HG02610 (cell line): ENCODE measurements around the gene NCKIPSD.

Experiments used
- ATAC-seq: cut with Tn5 transposase; IDR thresholded peaks from one replicate; pipeline ENCODE4 v1.9.1; 2021; ENCODE audit warnings: mild to moderate bottlenecking, moderate library complexity; ENCODE audit not compliant: unreplicated experiment

NCKIPSD gene

DNA sequence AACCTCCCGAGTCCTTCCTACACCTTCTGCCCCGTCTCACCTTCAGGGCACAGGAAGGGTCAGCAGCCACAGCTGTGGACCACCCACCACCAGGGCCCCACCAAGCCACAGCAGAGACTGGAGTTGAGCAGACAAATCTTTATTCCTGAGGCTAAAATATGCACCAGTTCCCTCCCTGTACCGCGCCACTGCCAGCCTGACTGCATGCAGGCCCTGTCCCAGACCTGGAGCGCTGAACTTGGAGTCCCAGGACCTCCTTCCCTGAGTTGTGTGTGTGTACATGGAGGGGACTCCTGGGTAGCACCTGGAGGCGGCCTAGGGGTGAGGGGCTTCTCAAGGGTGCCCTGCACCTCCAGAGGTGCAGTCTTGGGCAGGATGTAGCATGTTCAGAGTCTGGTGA is 60.1 kb downstream of the NCKIPSD start:
- ATAC-seq: no peak

GRCh38 chr3:48624767-48625166 is 60.9 kb downstream of the NCKIPSD start:
- ATAC-seq: no peak

- no peak for ATAC-seq
Measured at GRCh38 chr3:48623851-48624547, 61.7 kb downstream of the NCKIPSD start.
